ENCODE data around the gene ZSCAN5B. TPM values are rescaled to one million over a fixed set of nuclear protein-coding genes. Genes with fewer than 3 reads are reported as not detected.

ZSCAN5B gene
- total and polyA plus RNA-seq, 9 of the 15 experiments (the other 6 are each of a cell fraction or from before 2014, with no cell fraction given) = 0.03 to 0.07 TPM; not detected in 7

DNA sequence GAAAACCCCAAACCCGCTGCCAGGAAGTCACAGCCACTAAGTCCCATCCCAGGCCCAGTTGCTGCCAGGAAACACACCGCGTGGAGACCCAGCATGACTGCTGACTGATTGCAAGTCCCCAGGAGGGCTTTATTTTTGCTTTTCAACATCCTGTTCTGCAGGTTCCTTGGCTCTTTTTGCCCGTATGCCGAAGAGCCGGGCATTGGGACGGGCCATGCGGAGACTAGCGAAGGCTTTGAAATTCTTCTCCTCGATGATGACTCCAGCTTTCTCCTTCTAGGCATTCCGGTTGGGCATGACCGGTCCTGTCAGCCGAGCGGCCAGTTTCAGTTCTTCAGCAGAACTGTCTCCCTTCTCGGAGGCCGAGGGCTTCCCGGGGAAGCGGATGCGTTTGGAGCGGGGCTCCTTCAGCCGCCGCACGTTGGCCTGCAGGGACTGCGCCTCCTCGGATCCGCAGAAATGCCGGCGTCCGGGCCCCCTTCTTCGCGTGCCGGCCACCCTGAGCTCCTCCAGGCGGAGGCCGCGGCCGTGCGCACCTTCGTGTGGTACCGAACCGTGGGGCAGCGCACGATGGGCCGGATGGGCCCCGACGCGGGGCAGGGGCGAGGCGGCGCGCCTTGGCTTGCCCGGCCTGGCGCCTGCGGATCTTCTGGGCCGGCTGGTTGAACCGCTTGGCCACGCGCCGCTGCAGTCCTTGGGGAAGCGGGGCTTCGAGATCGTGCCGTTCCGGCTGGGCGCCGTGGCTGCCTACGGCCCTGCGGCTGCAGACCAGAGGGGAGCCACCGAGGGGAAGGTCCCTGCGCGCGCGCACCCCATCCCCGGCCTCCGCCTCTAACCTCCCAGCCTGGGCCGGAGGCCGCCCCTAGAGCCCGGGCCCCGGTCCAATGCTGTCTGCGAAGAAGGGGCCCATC is 19.7 kb upstream of the ZSCAN5B start (continued):
- TF ChIP-seq SREBF2 (CRISPR knock-in tag; IDR thresholded peaks at IDR 0.05) = no peak
- TF ChIP-seq SMAD3 (CRISPR knock-in tag; conservative IDR thresholded peaks at IDR 0.05) = no peak
- TF ChIP-seq MEIS2 (IDR thresholded peaks at IDR 0.05; ENCODE audit: partially characterized antibody) = no peak
- TF ChIP-seq HNRNPH1 (optimal IDR thresholded peaks at IDR 0.05; ENCODE audit: low read depth, low read length) = no peak
- no peak for TF ChIP-seq ZNF239 (CRISPR knock-in tag; IDR thresholded peaks at IDR 0.05)
- TF ChIP-seq, protein P1, sequence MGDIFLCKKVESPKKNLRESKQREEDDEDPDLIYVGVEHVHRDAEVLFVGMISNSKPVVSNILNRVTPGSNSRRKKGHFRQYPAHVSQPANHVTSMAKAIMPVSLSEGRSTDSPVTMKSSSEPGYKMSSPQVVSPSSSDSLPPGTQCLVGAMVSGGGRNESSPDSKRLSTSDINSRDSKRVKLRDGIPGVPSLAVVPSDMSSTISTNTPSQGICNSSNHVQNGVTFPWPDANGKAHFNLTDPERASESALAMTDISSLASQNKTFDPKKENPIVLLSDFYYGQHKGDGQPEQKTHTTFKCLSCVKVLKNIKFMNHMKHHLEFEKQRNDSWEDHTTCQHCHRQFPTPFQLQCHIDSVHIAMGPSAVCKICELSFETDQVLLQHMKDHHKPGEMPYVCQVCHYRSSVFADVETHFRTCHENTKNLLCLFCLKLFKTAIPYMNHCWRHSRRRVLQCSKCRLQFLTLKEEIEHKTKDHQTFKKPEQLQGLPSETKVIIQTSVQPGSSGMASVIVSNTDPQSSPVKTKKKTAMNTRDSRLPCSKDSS (IDR thresholded peaks at IDR 0.05; ENCODE audit: low read depth, partially characterized antibody) = no peak
- TF ChIP-seq SMARCA4 (IDR thresholded peaks at IDR 0.05) = no peak
- TF ChIP-seq HNRNPLL (IDR thresholded peaks at IDR 0.05; ENCODE audit: low read depth, low read length, poor library complexity, severe bottlenecking) = no peak
- TF ChIP-seq, protein P2, sequence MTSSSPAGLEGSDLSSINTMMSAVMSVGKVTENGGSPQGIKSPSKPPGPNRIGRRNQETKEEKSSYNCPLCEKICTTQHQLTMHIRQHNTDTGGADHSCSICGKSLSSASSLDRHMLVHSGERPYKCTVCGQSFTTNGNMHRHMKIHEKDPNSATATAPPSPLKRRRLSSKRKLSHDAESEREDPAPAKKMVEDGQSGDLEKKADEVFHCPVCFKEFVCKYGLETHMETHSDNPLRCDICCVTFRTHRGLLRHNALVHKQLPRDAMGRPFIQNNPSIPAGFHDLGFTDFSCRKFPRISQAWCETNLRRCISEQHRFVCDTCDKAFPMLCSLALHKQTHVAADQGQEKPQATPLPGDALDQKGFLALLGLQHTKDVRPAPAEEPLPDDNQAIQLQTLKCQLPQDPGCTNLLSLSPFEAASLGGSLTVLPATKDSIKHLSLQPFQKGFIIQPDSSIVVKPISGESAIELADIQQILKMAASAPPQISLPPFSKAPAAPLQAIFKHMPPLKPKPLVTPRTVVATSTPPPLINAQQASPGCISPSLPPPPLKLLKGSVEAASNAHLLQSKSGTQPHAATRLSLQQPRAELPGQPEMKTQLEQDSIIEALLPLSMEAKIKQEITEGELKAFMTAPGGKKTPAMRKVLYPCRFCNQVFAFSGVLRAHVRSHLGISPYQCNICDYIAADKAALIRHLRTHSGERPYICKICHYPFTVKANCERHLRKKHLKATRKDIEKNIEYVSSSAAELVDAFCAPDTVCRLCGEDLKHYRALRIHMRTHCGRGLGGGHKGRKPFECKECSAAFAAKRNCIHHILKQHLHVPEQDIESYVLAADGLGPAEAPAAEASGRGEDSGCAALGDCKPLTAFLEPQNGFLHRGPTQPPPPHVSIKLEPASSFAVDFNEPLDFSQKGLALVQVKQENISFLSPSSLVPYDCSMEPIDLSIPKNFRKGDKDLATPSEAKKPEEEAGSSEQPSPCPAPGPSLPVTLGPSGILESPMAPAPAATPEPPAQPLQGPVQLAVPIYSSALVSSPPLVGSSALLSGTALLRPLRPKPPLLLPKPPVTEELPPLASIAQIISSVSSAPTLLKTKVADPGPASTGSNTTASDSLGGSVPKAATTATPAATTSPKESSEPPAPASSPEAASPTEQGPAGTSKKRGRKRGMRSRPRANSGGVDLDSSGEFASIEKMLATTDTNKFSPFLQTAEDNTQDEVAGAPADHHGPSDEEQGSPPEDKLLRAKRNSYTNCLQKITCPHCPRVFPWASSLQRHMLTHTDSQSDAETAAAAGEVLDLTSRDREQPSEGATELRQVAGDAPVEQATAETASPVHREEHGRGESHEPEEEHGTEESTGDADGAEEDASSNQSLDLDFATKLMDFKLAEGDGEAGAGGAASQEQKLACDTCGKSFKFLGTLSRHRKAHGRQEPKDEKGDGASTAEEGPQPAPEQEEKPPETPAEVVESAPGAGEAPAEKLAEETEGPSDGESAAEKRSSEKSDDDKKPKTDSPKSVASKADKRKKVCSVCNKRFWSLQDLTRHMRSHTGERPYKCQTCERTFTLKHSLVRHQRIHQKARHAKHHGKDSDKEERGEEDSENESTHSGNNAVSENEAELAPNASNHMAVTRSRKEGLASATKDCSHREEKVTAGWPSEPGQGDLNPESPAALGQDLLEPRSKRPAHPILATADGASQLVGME (CRISPR knock-in tag; IDR thresholded peaks at IDR 0.05) = no peak
